NT2/D1 (cell line): ENCODE results near the gene SLC22A31.

Experiments used
- SUZ12 ChIP-seq: IDR thresholded peaks from 2 replicates; pipeline ENCODE4 v1.6.1; 2011; ENCODE audit not compliant: insufficient read length, insufficient read depth; ENCODE audit errors: extremely low read depth
- YY1 ChIP-seq: IDR thresholded peaks from 2 replicates; pipeline ENCODE4 v1.6.1; 2011; ENCODE audit not compliant: insufficient read length, insufficient read depth
- ZNF274 ChIP-seq: IDR thresholded peaks from 2 replicates; pipeline ENCODE4 v1.6.1; 2011; ENCODE audit warnings: mild to moderate bottlenecking, low read depth, low read length

GRCh38 chr16:89230255-89230654 lies 29.9 kb upstream of the SLC22A31 start:
- no peak for TF ChIP-seq YY1
- TF ChIP-seq ZNF274 = no peak
- no peak for TF ChIP-seq SUZ12
